DOHH2 (cell line): ENCODE data around the gene TNP1.

Source experiments
- H3F3A ChIP-seq: fragments of 200-600 bp; sonication (generic), shearing (Covaris generic); 2 replicates; pipeline ENCODE4 v1.6.0; 2016; ENCODE audit warnings: antibody characterized with exemption, mild to moderate bottlenecking; ENCODE audit not compliant: control insufficient read depth, insufficient read depth
- H3K27ac ChIP-seq: fragments of 200-600 bp; sonication (generic); 2 replicates; pipeline ENCODE4 v1.5.1; 2014; ENCODE audit warnings: low read depth, mild to moderate bottlenecking, low read length, moderate library complexity
- H3K27me3 ChIP-seq: fragments of 200-600 bp; sonication (generic); 2 replicates; pipeline ENCODE4 v1.6.1; 2014; ENCODE audit warnings: mild to moderate bottlenecking, low read length, mixed read lengths; ENCODE audit not compliant: control insufficient read depth
- H3K36me3 ChIP-seq: fragments of 200-600 bp; sonication (generic); 2 replicates; pipeline ENCODE4 v1.6.1; 2014; ENCODE audit warnings: mild to moderate bottlenecking, low read length, moderate library complexity, mixed read lengths; ENCODE audit not compliant: control insufficient read depth
- H3K4me1 ChIP-seq: fragments of 200-600 bp; sonication (generic); 2 replicates; pipeline ENCODE4 v1.6.1; 2014; ENCODE audit warnings: mild to moderate bottlenecking, low read length, mixed read lengths; ENCODE audit not compliant: control insufficient read depth
- H3K4me2 ChIP-seq: fragments of 200-600 bp; sonication (generic); 2 replicates; pipeline ENCODE4 v1.6.0; 2014; ENCODE audit warnings: mild to moderate bottlenecking, low read length, moderate library complexity
- H3K4me3 ChIP-seq: fragments of 200-600 bp; sonication (generic); 2 replicates; pipeline ENCODE4 v1.5.1; 2014; ENCODE audit warnings: mild to moderate bottlenecking, low read length, mixed read lengths
- H3K79me2 ChIP-seq: fragments of 200-600 bp; sonication (generic); 2 replicates; pipeline ENCODE4 v1.6.1; 2014; ENCODE audit warnings: mild to moderate bottlenecking, low read length, mixed read lengths; ENCODE audit not compliant: control insufficient read depth
- H3K9me2 ChIP-seq: fragments of 200-600 bp; sonication (generic); replicated peaks from 2 replicates; pipeline ENCODE4 v1.6.1; 2014; ENCODE audit warnings: mild to moderate bottlenecking, low read length, mixed read lengths; ENCODE audit not compliant: control insufficient read depth
- H3K9me3 ChIP-seq: fragments of 200-600 bp; sonication (generic); 2 replicates; pipeline ENCODE4 v1.6.1; 2014; ENCODE audit warnings: antibody characterized with exemption, low read length, mixed read lengths; ENCODE audit not compliant: control insufficient read depth, insufficient read depth
- H4K20me1 ChIP-seq: fragments of 200-600 bp; sonication (generic); 2 replicates; pipeline ENCODE4 v1.6.0; 2014; ENCODE audit warnings: low read depth, mild to moderate bottlenecking, antibody characterized with exemption, low read length, moderate library complexity; ENCODE audit not compliant: control insufficient read depth, insufficient read depth
- EZH2phosphoT487 ChIP-seq: fragments of 200-600 bp; sonication (generic); IDR thresholded peaks from 2 replicates; pipeline ENCODE4 v1.6.1; 2017; ENCODE audit warnings: borderline replicate concordance, mild to moderate bottlenecking, antibody characterized with exemption, low read length, moderate library complexity, mixed read lengths
- TF ChIP-seq, protein P1 (sequence below): fragments of 200-600 bp; sonication (generic); IDR thresholded peaks from one replicate; pipeline ENCODE4 v1.5.1; 2014; ENCODE audit warnings: antibody characterized with exemption, mild to moderate bottlenecking, low read depth, low read length; ENCODE audit not compliant: poor library complexity, severe bottlenecking

Gene TNP1

DNA sequence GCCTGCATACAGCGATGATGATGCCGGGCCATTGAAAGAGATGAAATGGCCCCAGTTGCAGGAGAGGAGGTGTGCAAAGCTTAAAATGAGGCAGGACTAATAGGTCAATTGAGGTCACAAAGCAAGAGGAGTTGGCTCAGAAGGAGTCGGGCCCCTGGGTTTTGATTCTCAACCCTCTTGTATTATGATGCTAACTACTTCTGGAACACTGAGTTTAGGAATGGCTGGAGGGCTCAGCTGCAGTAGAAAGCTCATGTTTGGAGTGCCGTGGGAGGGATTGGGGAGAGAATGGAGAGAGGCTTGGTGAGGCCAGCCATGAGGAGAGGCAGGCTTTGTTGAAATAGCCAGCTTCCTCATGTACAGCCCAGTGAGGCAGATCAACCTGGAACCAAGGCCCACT, 4.8 kb downstream of the TNP1 start:
- Histone ChIP-seq H4K20me1 (no peaks in the 10 kb centered on the region), H3K27ac (no peak overlapping the region), H3K9me3 (no peaks in the 10 kb centered on the region), H3K4me3 (no peak overlapping the region), H3K79me2 (no peaks in the 10 kb centered on the region), H3K4me2 (no peak overlapping the region), H3K4me1 (no peaks in the 10 kb centered on the region), H3F3A (no peaks in the 10 kb centered on the region), H3K27me3 (no peaks in the 10 kb centered on the region), H3K9me2 (no peaks in the 10 kb centered on the region), H3K36me3 (no peaks in the 10 kb centered on the region)
- TF ChIP-seq, protein P1, sequence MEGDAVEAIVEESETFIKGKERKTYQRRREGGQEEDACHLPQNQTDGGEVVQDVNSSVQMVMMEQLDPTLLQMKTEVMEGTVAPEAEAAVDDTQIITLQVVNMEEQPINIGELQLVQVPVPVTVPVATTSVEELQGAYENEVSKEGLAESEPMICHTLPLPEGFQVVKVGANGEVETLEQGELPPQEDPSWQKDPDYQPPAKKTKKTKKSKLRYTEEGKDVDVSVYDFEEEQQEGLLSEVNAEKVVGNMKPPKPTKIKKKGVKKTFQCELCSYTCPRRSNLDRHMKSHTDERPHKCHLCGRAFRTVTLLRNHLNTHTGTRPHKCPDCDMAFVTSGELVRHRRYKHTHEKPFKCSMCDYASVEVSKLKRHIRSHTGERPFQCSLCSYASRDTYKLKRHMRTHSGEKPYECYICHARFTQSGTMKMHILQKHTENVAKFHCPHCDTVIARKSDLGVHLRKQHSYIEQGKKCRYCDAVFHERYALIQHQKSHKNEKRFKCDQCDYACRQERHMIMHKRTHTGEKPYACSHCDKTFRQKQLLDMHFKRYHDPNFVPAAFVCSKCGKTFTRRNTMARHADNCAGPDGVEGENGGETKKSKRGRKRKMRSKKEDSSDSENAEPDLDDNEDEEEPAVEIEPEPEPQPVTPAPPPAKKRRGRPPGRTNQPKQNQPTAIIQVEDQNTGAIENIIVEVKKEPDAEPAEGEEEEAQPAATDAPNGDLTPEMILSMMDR = no peak
- no peak for TF ChIP-seq EZH2phosphoT487

DNA sequence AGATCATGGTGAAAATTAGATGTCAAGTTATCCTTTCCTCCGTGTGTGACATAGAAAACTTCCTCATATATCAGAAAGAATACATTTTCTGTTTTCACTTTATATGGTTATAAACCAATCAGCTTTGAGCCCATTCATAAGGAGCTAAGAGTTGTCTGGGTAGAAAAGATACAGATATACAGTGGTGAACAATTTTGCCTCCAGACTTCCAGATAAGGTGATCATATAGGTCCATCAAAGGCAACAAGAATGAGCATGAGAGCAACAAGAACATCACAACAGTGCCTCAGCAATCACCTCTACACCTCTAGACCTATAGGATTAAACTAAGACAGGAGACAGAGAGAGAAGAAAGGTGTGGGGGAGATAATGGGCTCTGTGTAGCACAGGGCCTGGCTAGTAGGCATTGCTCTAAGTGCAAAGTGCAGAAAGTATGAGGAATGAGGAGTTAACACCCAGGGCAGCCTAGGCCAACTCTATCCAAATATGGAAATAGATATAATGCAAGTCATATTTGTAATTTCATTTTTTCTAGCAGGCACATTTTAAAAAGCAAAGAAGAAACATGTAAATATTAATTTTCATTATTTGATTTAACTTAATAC, 8.3 kb downstream of the TNP1 start:
- no peaks in the 10 kb centered on the region for H3F3A ChIP-seq
- H3K27me3 ChIP-seq = no peaks in the 10 kb centered on the region
- no peaks in the 10 kb centered on the region for H3K4me1 ChIP-seq
- H3K79me2 ChIP-seq = no peaks in the 10 kb centered on the region
- no peak overlapping the region for H3K4me3 ChIP-seq
- no peaks in the 10 kb centered on the region for H3K9me2 ChIP-seq
- no peaks in the 10 kb centered on the region for H4K20me1 ChIP-seq
- H3K36me3 ChIP-seq = no peaks in the 10 kb centered on the region
- no peak overlapping the region for H3K27ac ChIP-seq
- H3K9me3 ChIP-seq = no peaks in the 10 kb centered on the region
- H3K4me2 ChIP-seq = no peak overlapping the region
- TF ChIP-seq EZH2phosphoT487 = no peak
- TF ChIP-seq, protein P1 = no peak

DNA sequence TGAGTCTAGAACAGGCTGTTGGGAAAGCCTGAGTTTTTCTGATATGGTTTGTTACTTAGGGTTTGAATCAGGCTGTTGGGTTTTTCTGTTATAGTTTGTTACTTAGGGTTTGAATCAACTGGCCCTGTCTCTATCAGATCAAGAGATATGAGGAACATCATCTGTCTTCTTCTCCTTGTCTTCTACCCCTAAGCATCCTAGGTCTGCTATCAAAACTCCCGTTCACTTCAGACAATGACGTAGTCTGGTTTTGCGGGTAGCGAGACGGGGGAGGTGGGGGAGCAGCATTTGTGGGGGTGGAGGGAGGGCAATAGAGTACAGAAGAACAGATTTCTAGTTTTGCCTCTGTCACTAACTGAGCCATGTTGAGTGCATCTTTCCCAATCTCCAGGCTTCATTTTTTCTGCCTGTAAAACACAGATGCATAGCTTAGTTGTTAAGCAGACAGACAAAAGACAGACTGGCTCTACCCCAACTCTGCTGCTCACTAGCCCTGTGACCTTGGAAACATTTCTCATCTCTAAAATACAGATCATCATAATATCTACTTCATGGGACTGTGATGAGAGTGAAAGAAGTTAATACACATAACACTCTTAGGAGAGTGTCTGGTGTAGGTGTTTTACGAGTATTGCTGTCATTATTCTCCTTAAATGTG, 9.1 kb downstream of the TNP1 start:
- Histone ChIP-seq H3K9me2 (no peaks in the 10 kb centered on the region), H3K4me1 (no peaks in the 10 kb centered on the region), H3K79me2 (no peaks in the 10 kb centered on the region), H3K4me3 (no peak overlapping the region), H3K4me2 (no peak overlapping the region), H3F3A (no peaks in the 10 kb centered on the region), H4K20me1 (no peaks in the 10 kb centered on the region), H3K36me3 (no peaks in the 10 kb centered on the region), H3K9me3 (no peaks in the 10 kb centered on the region), H3K27me3 (no peaks in the 10 kb centered on the region), H3K27ac (no peak overlapping the region)
- no peak for TF ChIP-seq EZH2phosphoT487
- TF ChIP-seq, protein P1 = no peak
